Cardiac septum (tissue), 1 donor: ENCODE data around the gene ZNF101. TPM values are rescaled to one million over a fixed set of nuclear protein-coding genes. Genes with fewer than 3 reads are reported as not detected.
"Not testable (repeated sequence)": the region's sequence is repeated elsewhere in the genome, so short reads cannot be mapped to it uniquely, and the experiment has no call there.

Experiments used
- DNase-seq: peaks from one replicate; pipeline ENCODE4 v3.0.0-alpha.2; 2020; ENCODE audit warnings: low spot score
- intact Hi-C: fragments of 100-400 bp; cut with DNase I; formaldehyde crosslinking; loops from one replicate; pipeline ENCODE4 v1.14.0; 2022
- total RNA-seq: library from RNA; stranded (reverse); fragmentation: NEBNext Ultra II Directional; extraction: Animal tissue kit (Norgen Biotek cat#: 25700); gene quantifications from one replicate; pipeline ENCODE4 v1.2.1, GENCODE V29; 2021
- donor health status: DM: no; HTN: no; CAD: no.

ZNF101 gene
- total RNA-seq, 1 donor from 2014 or later: 2.9 TPM

GRCh38 chr19:19656451-19657396 is 11.9 kb upstream of the ZNF101 start:
- intact Hi-C loops: no loop called here
- no peak for DNase-seq

GRCh38 chr19:19657397-19657783 is 11.2 kb upstream of the ZNF101 start:
- DNase-seq: no peak
- intact Hi-C loops: no loop called here

GRCh38 chr19:19659646-19660245 is 8.9 kb upstream of the ZNF101 start:
- intact Hi-C loops: loop anchor here (5.0 to 10.0 kb wide), 3 partner anchors 118 to 245 kb away; partner anchors contain the start of genes ZNF506 and ZNF93
- no peak for DNase-seq

DNA sequence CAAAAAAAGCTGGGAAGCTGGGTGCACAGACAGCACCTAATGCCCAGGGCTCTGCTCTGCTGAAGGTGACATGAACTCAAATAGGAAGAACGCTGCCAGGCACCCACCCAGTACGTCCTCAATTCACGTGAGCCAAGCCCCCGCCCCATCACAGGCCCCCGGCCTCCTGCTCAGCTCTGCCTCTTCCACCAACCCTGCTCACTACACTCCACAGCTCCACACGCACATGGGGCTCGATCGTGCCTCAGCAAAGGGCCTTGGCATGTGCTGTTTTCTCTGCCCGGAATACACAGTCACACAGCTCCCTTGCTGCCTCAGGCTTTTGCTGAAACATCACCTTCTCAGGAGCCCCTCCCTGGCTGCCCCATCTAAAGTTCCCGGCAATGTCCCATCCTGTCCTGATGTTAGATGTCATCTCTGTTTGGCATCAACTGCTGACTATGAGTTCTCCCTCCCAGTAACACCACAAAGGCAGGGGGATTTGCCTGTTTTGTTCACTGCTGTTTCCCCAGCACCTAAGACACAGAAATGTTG is 7.4 kb upstream of the ZNF101 start:
- DNase-seq: no peak
- intact Hi-C loops: loop anchor here (5.0 to 10.0 kb wide), 3 partner anchors 116 to 244 kb away; partner anchors contain the start of genes ZNF506 and ZNF93

GRCh38 chr19:19661675-19662251 is 6.9 kb upstream of the ZNF101 start:
- no peak for DNase-seq
- intact Hi-C loops: loop anchor here (5.0 to 10.0 kb wide), 3 partner anchors 116 to 243 kb away; partner anchors contain the start of genes ZNF506 and ZNF93

GRCh38 chr19:19662344-19662743 is 6.3 kb upstream of the ZNF101 start:
- DNase-seq: no peak
- intact Hi-C loops: loop anchor here (5.0 to 10.0 kb wide), 3 partner anchors 115 to 242 kb away; partner anchors contain the start of genes ZNF506 and ZNF93

- intact Hi-C loops: loop anchor here (5.0 to 10.0 kb wide), 3 partner anchors 114 to 242 kb away; partner anchors contain the start of genes ZNF506 and ZNF93
- no peak for DNase-seq
Observed at GRCh38 chr19:19662871-19663255, 5.8 kb upstream of the ZNF101 start.

DNA sequence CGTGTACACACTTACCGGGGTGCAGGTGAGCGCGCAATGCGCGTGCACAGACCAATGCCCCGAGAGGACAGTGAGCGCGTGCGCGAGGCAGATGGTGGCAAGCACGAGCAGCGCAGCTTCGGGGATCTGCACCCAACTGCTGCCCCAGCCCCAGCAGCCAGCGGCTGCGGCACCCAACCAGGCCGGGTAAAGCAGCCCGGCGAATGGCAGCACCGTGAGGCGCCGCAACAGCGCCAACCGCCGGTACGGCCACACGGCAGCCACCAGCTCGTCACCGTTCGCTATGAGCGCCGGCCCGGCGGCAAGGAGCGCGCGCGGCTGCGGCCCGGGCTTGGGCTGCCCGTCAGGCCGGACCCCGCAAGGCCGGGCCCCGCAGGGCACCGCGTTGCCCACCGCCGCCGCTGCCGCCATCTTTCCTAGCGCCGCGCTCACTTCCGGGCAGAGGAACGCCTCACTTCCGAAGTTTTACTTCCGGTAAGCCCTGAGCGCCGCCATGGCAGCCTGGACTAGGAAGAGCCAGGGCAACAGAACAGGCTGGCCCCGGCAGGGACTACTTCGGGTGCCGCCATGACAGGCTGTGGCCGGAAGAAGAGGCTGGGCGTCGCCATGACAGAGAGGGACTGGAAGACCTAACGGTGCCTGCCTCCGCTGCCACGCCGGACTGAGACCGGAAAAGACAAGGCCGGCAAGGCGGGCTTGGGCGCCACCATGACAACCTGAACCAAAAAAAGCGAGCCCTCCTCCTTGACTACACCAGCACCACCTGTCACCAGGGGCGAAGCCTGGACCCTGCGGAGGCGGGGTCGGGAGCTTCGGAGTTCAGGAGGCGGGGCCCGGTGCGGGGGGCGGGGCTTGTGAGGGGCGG is 5.2 kb upstream of the ZNF101 start, which contains the start of gene ATP13A1:
Gene ATP13A1, minus strand, starts transcription at position 421 of the 865 bp plus-strand sequence. Its CDS starts 10 bp downstream, at position 411.
- intact Hi-C loops: loop anchor here (5.0 to 10.0 kb wide), 3 partner anchors 114 to 241 kb away; partner anchors contain the start of genes ZNF506 and ZNF93
- DNase-seq: peak; percentile 98

- DNase-seq: not testable (repeated sequence)
- intact Hi-C loops: loop anchor here (5.0 to 10.0 kb wide), 2 partner anchors 67 to 239 kb away; partner anchors contain the start of genes ZNF14 and ZNF93
Observed at GRCh38 chr19:19665420-19665948, 3.2 kb upstream of the ZNF101 start.

- intact Hi-C loops: no loop called here
Observed at GRCh38 chr19:19670070-19670551, 1.5 kb downstream of the ZNF101 start.

DNA sequence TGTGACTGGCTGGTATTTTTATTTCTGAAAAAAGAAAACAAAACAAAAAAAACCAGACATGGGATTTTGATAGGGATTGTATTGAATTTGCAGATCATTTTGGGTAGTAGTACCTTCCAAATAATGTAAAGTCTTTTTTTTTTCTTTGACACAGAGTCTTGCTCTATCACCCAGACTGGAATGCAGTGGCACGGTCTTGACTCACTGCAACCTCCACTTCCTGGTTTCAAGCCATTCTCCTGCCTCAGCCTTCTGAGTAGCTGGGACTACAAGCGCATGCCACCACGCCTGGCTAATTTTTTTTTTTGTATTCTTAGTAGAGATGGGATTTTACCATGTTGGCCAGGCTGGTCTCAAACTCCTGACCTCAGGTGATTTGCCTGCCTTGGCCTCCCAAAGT is 4.2 kb downstream of the ZNF101 start:
- no peak for DNase-seq
- intact Hi-C loops: no loop called here

More at GRCh38 chr19:19670070-19670551, 1.5 kb downstream of the ZNF101 start:
- no peak for DNase-seq

DNA sequence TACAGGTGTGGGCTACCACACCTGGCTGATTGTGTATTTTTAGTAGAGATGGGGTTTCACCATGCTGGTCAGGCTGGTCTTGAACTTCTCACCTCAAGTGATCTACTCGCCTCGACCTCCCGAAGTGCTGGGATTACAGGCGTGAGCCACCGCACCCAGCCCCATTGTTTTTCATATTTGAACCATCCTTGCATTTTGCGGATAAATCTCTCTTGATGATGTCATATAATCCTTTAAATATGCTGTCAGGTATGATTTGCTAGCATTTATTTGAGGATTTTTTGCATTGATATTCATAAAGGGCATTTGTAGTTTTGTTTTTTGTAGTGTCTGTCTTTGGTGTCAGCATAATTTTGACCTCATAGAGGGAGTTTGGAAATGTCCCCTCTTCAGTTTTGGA is 5.7 kb downstream of the ZNF101 start:
- no peak for DNase-seq
- intact Hi-C loops: no loop called here

- no peak for DNase-seq
- intact Hi-C loops: no loop called here
Observed at GRCh38 chr19:19677579-19677978, 8.9 kb downstream of the ZNF101 start.

GRCh38 chr19:19679176-19680073 is 10.8 kb downstream of the ZNF101 start:
- intact Hi-C loops: no loop called here
- no peak for DNase-seq

- DNase-seq, intact Hi-C loops: not testable (repeated sequence)
Observed at GRCh38 chr19:19686119-19686518, 17.5 kb downstream of the ZNF101 start.

GRCh38 chr19:19686580-19686979 is 17.9 kb downstream of the ZNF101 start:
- no peak for DNase-seq
- intact Hi-C loops: no loop called here

- intact Hi-C loops: no loop called here
Observed at GRCh38 chr19:19687090-19687489, 18.5 kb downstream of the ZNF101 start.

More at GRCh38 chr19:19687090-19687489, 18.5 kb downstream of the ZNF101 start:
- DNase-seq: no peak
